Keratinocyte (primary cell): ENCODE measurements around the gene NRXN2. TPM values are rescaled to one million over a fixed set of nuclear protein-coding genes. Genes with fewer than 3 reads are reported as not detected.

ENCODE experiments used
- DNase-seq: peaks from one replicate; pipeline ENCODE4 v3.0.0-alpha.2; 2011; ENCODE audit warnings: low read depth, missing footprints, low spot score
- FAIRE-seq: peaks from 2 replicates; lab custom pipeline; 2011; peaks lifted over from hg19 to GRCh38; lab: Jason Lieb, UNC
- H2AFZ ChIP-seq: 2 replicates; pipeline ENCODE4 v1.6.0; 2012; ENCODE audit warnings: low read length, control low read depth, inconsistent platforms; ENCODE audit not compliant: control insufficient read depth
- H3K27ac ChIP-seq: 2 replicates; pipeline ENCODE4 v1.5.1; 2011; ENCODE audit warnings: low read length; ENCODE audit not compliant: control insufficient read depth, insufficient read depth
- H3K27me3 ChIP-seq: 3 replicates; pipeline ENCODE4 v1.6.0; 2011; ENCODE audit warnings: low read length; ENCODE audit not compliant: control insufficient read depth, insufficient read depth; ENCODE audit errors: extremely low read depth
- H3K36me3 ChIP-seq, 2 experiments: 2 replicates in 1 of 2; 3 replicates in 1 of 2; pipeline ENCODE4 v1.5.1; 2011; ENCODE audit warnings: low read length in 2 of 2, mild to moderate bottlenecking in 1 of 2; ENCODE audit not compliant: control insufficient read depth in 2 of 2, insufficient read depth in 2 of 2; ENCODE audit errors: extremely low read depth in 1 of 2
- H3K4me1 ChIP-seq: 3 replicates; pipeline ENCODE4 v1.5.1; 2011; ENCODE audit warnings: low read length; ENCODE audit not compliant: control insufficient read depth, insufficient read depth; ENCODE audit errors: extremely low read depth
- H3K4me2 ChIP-seq: 3 replicates; pipeline ENCODE4 v1.6.0; 2011; ENCODE audit warnings: low read depth, low read length; ENCODE audit not compliant: control insufficient read depth, insufficient read depth; ENCODE audit errors: extremely low read depth
- H3K4me3 ChIP-seq, 3 experiments: fragments of 200-600 bp in 1 of 3; sonication (generic) in 1 of 3; 2 replicates in 2 of 3; 3 replicates in 1 of 3; pipeline ENCODE4 v1.5.1; 2011 to 2016; ENCODE audit warnings: low read length in 3 of 3, mild to moderate bottlenecking in 3 of 3, control low read depth in 2 of 3, inconsistent platforms in 1 of 3, low read depth in 1 of 3, mixed read lengths in 1 of 3, mixed run types in 1 of 3, moderate library complexity in 1 of 3; ENCODE audit not compliant: control insufficient read depth in 2 of 3, insufficient read depth in 2 of 3; ENCODE audit errors: extremely low read depth in 1 of 3
- H3K79me2 ChIP-seq: 2 replicates; pipeline ENCODE4 v1.6.0; 2012; ENCODE audit warnings: low read length; ENCODE audit not compliant: control insufficient read depth, insufficient read depth
- H3K9ac ChIP-seq: 3 replicates; pipeline ENCODE4 v1.6.0; 2011; ENCODE audit warnings: low read length; ENCODE audit not compliant: control insufficient read depth, insufficient read depth; ENCODE audit errors: extremely low read depth
- H3K9me1 ChIP-seq: 3 replicates; pipeline ENCODE4 v1.6.0; 2011; ENCODE audit warnings: low read length; ENCODE audit not compliant: control insufficient read depth, insufficient read depth; ENCODE audit errors: extremely low read depth
- H3K9me3 ChIP-seq: 2 replicates; pipeline ENCODE4 v1.5.1; 2012; ENCODE audit warnings: low read depth, low read length; ENCODE audit not compliant: control insufficient read depth
- H4K20me1 ChIP-seq: 3 replicates; pipeline ENCODE4 v1.6.0; 2011; ENCODE audit warnings: low read length; ENCODE audit not compliant: control insufficient read depth, insufficient read depth; ENCODE audit errors: extremely low read depth
- EZH2 ChIP-seq: IDR thresholded peaks from one replicate; pipeline ENCODE4 v1.6.1; 2012; ENCODE audit warnings: inconsistent platforms, mild to moderate bottlenecking, low read length, moderate library complexity
- dilution Hi-C: fragments of 300-500 bp; cut with MboI; formaldehyde crosslinking; loops from one replicate; pipeline ENCODE4 v1.7.0; 2020; ENCODE audit warnings: low sequenced_read_pairs; ENCODE audit not compliant: extremely low pct_ligation_motif_present
- polyA plus RNA-seq, 5 experiments: library from polyadenylated mRNA; depleted of rRNA in 3 of 5; stranded (reverse) in 3 of 5; stranded (forward) in 1 of 5; unstranded in 1 of 5; fragments of >200 nt; gene quantifications; 1 replicate in 1 of 5; 2 replicates in 3 of 5; 3 replicates in 1 of 5; pipeline versions ENCODE4 v1.2.1 to v1.2.3, GENCODE V29; 2011 to 2012; ENCODE audit warnings: missing spikeins in 2 of 5, low read depth in 1 of 5, low replicate concordance in 1 of 5
- TF ChIP-seq, protein P1 (sequence below), 3 experiments: IDR thresholded peaks in 1 of 3; conservative IDR thresholded peaks in 1 of 3; optimal IDR thresholded peaks in 1 of 3; 2 replicates in 2 of 3; 3 replicates in 1 of 3; pipeline versions ENCODE3 to v1.5.1; 2011; ENCODE audit warnings: low read length in 3 of 3, mild to moderate bottlenecking in 3 of 3, moderate library complexity in 2 of 3, control low read depth in 1 of 3, inconsistent platforms in 1 of 3; ENCODE audit not compliant: insufficient read depth in 2 of 3; ENCODE audit errors: extremely low read depth in 1 of 3

The NRXN2 gene
- polyA plus RNA-seq, 1 donor (not counting 4 experiments of a cell fraction or from before 2014, with no cell fraction given), result not detected

DNA sequence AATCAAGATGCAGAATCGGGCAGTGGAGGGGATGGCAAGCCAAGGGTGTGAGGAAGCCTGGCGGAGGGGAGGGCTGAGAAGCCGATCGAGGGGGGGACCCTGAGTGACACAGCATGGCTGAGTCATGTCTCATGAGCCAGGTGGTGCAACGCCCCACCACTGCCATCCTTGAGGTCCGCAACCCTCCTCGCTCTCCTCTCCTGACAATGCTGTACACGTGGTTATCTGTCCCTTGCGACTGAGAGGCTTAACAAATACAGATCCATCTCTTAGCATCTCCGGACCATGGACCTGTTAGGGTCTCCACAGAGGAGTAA lies 117.8 kb downstream of the NRXN2 start:
- dilution Hi-C loops, result no loop called here
- no peak for TF ChIP-seq EZH2
- TF ChIP-seq, protein P1, sequence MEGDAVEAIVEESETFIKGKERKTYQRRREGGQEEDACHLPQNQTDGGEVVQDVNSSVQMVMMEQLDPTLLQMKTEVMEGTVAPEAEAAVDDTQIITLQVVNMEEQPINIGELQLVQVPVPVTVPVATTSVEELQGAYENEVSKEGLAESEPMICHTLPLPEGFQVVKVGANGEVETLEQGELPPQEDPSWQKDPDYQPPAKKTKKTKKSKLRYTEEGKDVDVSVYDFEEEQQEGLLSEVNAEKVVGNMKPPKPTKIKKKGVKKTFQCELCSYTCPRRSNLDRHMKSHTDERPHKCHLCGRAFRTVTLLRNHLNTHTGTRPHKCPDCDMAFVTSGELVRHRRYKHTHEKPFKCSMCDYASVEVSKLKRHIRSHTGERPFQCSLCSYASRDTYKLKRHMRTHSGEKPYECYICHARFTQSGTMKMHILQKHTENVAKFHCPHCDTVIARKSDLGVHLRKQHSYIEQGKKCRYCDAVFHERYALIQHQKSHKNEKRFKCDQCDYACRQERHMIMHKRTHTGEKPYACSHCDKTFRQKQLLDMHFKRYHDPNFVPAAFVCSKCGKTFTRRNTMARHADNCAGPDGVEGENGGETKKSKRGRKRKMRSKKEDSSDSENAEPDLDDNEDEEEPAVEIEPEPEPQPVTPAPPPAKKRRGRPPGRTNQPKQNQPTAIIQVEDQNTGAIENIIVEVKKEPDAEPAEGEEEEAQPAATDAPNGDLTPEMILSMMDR (optimal IDR thresholded peaks at IDR 0.05 in 1 of 3, IDR thresholded peaks at IDR 0.05 in 1 of 3, conservative IDR thresholded peaks at IDR 0.05 in 1 of 3; ENCODE audit: extremely low read depth in 1 of 3, insufficient read depth in 2 of 3, low read length in 3 of 3), result no peak
- FAIRE-seq (no peak), DNase-seq (no peak)
- Histone ChIP-seq H3K4me1 (no peaks in the 10 kb centered on the region), H3K4me2 (no peak overlapping the region), H3K27me3 (peaks cover 41% of the 10 kb centered on the region), H2AFZ (no peak overlapping the region), H3K27ac (no peak overlapping the region), H4K20me1 (no peaks in the 10 kb centered on the region), H3K79me2 (no peaks in the 10 kb centered on the region), H3K9ac (no peak overlapping the region), H3K36me3 (no peaks in the 10 kb centered on the region), H3K4me3 (no peak overlapping the region), H3K9me3 (no peaks in the 10 kb centered on the region), H3K9me1 (no peaks in the 10 kb centered on the region)

DNA sequence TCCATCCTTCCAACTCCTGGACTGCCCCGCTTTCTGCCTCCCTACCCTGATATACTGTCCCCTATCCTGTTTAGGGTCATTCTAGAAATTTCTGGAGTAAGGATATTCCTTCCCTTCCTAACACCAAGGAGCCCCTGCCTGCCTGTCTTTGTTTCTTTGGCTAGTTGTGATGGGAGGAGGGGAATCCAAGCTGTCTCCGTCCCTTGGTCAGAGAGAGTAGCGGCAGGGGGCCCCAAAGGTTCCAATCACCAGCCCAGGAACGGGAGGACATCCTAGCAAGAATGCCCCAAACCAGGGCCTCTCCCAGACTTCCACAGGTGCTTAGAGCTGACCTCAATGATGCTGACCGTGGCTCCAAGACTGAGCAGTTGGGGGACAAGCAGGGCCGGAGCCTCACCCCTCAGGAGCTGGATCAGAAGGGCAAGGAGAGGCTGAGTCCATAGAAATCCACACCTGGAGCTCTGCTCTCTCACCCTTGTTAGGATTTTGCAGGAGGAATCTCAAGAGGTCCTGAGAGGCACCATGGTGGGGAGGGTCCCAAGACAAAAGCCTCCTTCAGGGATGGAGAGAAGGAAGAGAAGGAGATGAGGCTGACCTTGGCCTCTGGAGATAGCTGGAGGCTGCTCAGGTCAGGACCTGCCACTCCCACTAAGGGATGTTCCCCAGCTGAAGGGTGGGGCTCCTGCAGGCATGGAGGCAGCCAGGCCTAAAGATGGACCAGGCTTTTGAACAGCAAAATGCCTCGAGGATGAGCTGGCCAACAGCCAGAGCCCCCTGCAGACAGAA lies 118.3 kb downstream of the NRXN2 start:
- no peak for FAIRE-seq
- Histone ChIP-seq H3K9ac (no peak overlapping the region), H3K4me2 (no peak overlapping the region), H2AFZ (no peak overlapping the region), H3K79me2 (no peaks in the 10 kb centered on the region), H3K36me3 (no peaks in the 10 kb centered on the region), H4K20me1 (no peaks in the 10 kb centered on the region), H3K4me1 (no peaks in the 10 kb centered on the region), H3K4me3 (no peak overlapping the region), H3K27ac (no peak overlapping the region), H3K27me3 (peaks cover 40% of the 10 kb centered on the region), H3K9me3 (no peaks in the 10 kb centered on the region), H3K9me1 (no peaks in the 10 kb centered on the region)
- TF ChIP-seq, protein P1 (optimal IDR thresholded peaks at IDR 0.05 in 1 of 3, IDR thresholded peaks at IDR 0.05 in 1 of 3, conservative IDR thresholded peaks at IDR 0.05 in 1 of 3; ENCODE audit: extremely low read depth in 1 of 3, insufficient read depth in 2 of 3, low read length in 3 of 3), result no peak
- no peak for TF ChIP-seq EZH2
- dilution Hi-C loops, result no loop called here
- no peak for DNase-seq
